Fibroblast of lung (primary cell): Measurements from ENCODE around the gene TENT5C. TPM values are rescaled to one million over a fixed set of nuclear protein-coding genes. Genes with fewer than 3 reads are reported as not detected.
"Not testable (repeated sequence)": the region's sequence is repeated elsewhere in the genome, so short reads cannot be mapped to it uniquely, and the experiment has no call there.

Experiments used
- DNase-seq, 2 donors: peaks; one replicate each; pipeline versions ENCODE4 v3.0.0 to v3.0.0-alpha.2; 2010; ENCODE audit warnings: low read depth in 2 of 2
- H2AFZ ChIP-seq: 2 replicates; pipeline ENCODE4 v1.5.1; 2012; ENCODE audit warnings: low read length, control low read depth, inconsistent platforms
- H3K27ac ChIP-seq: 2 replicates; pipeline ENCODE4 v1.5.1; 2011; ENCODE audit warnings: low read length, control low read depth; ENCODE audit not compliant: insufficient read depth
- H3K27me3 ChIP-seq: 2 replicates; pipeline ENCODE4 v1.5.1; 2011; ENCODE audit warnings: mild to moderate bottlenecking, low read length; ENCODE audit not compliant: control insufficient read depth, insufficient read depth
- H3K36me3 ChIP-seq: 2 replicates; pipeline ENCODE4 v1.5.1; 2011; ENCODE audit warnings: low read length; ENCODE audit not compliant: control insufficient read depth, insufficient read depth
- H3K4me1 ChIP-seq: 2 replicates; pipeline ENCODE4 v1.5.1; 2011; ENCODE audit warnings: low read length; ENCODE audit not compliant: control insufficient read depth, insufficient read depth; ENCODE audit errors: extremely low read depth
- H3K4me2 ChIP-seq: 2 replicates; pipeline ENCODE4 v1.5.1; 2011; ENCODE audit warnings: low read length, control low read depth; ENCODE audit not compliant: insufficient read depth; ENCODE audit errors: extremely low read depth
- H3K4me3 ChIP-seq, 4 experiments: fragments of 200-600 bp in 1 of 4; sonication (generic) in 1 of 4; replicated peaks in 1 of 4; 2 replicates each; pipeline ENCODE4 v1.5.1; 2011 to 2016; ENCODE audit warnings: low read length in 4 of 4, low read depth in 3 of 4, mild to moderate bottlenecking in 3 of 4, control low read depth in 2 of 4, inconsistent platforms in 1 of 4, mixed read lengths in 1 of 4; ENCODE audit not compliant: insufficient read depth in 1 of 4; ENCODE audit errors: control extremely low read depth in 1 of 4
- H3K79me2 ChIP-seq: 2 replicates; pipeline ENCODE4 v1.5.1; 2012; ENCODE audit warnings: mild to moderate bottlenecking, low read length, inconsistent platforms; ENCODE audit not compliant: control insufficient read depth, insufficient read depth
- H3K9ac ChIP-seq: 2 replicates; pipeline ENCODE4 v1.5.1; 2011; ENCODE audit warnings: mild to moderate bottlenecking, low read length, control low read depth; ENCODE audit not compliant: insufficient read depth
- H3K9me3 ChIP-seq: 2 replicates; pipeline ENCODE4 v1.5.1; 2012; ENCODE audit warnings: low read depth, low read length; ENCODE audit not compliant: control insufficient read depth, insufficient read depth
- H4K20me1 ChIP-seq: 2 replicates; pipeline ENCODE4 v1.5.1; 2011; ENCODE audit warnings: low read length; ENCODE audit not compliant: control insufficient read depth, insufficient read depth; ENCODE audit errors: extremely low read depth
- EZH2 ChIP-seq: IDR thresholded peaks from 2 replicates; pipeline ENCODE4 v1.5.1; 2012; ENCODE audit warnings: low read length, control low read depth, mild to moderate bottlenecking; ENCODE audit errors: missing control alignments
- polyA minus RNA-seq: library from RNA; depleted of rRNA, polyadenylated mRNA; stranded (reverse); fragments of >200 nt; gene quantifications from 2 replicates; pipeline ENCODE4 v1.2.3, GENCODE V29; 2011; ENCODE audit warnings: low replicate concordance
- polyA plus RNA-seq, 2 donors: library from polyadenylated mRNA; depleted of rRNA in 1 of 2; stranded (reverse) in 1 of 2; unstranded in 1 of 2; fragments of >200 nt; gene quantifications; 2 replicates each; pipeline ENCODE4 v1.2.1, GENCODE V29; 2011 to 2012; ENCODE audit warnings: missing spikeins in 1 of 2
- total RNA-seq: library from RNA; depleted of rRNA; stranded (reverse); fragments of >200 nt; gene quantifications from 2 replicates; pipeline ENCODE4 v1.2.1, GENCODE V29; 2014
- TF ChIP-seq, protein P1 (sequence below), 2 donors: IDR thresholded peaks in 1 of 2; conservative IDR thresholded peaks in 1 of 2; 1 replicate in 1 of 2; 2 replicates in 1 of 2; pipeline ENCODE4 v1.5.1; 2011 to 2012; ENCODE audit warnings: low read length in 2 of 2, control low read depth in 1 of 2, inconsistent platforms in 1 of 2, low read depth in 1 of 2, mild to moderate bottlenecking in 1 of 2

The TENT5C gene
- 6.2 and 8.1 TPM in 2 replicates for total RNA-seq
- 4.2 and 11.7 TPM in 2 replicates for polyA plus RNA-seq
- 3.1 and 7.6 TPM in 2 replicates for polyA plus RNA-seq (2012)
- 7.0 and 22.6 TPM in 2 replicates for polyA minus RNA-seq

DNA sequence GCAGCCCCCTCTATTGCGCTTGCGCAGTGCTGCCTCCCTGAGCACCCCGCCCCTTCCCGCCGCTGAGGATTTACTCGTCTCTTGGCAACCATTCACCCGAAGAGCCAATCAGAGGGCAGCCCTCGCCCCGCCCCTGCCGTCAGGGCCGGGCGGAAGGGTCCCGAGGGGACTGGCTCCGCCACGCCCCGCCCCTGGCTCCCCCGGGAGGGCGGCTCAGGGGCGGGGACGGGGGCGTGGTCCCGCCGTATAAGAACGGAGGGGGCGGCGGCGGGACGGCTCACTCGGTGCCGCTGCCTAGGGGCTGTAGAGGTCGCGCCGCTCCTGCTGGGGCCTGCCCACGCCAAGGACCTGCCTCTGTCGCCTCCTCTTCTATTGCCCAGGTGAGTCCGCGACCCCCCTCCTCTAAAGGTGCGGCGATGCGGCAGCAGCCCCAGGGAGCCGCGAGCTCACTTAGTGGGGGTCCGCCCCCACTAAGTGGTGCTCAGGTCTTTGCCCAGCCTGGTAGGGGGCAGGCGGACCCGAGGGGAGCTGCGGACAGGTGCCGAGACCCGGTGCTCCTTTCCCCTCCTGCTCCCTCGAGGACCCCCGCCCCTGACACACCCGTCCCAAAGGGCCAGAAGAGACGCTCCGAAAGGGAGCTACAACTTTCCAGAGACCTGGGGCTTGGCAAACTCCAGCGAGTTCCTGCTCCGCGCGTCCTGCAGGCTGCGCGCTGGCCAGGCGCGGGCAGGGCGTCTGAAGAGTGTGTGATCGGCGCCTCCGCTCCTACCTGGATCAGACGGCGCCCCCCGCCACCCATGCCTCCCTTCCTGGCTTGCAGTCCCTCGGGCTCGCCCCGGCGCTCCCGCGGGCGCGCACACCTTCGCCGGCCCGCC is at the start of gene TENT5C:
TENT5C (plus strand) TSS at position 275 of the 875 bp plus-strand sequence. CDS start 16,821 bp downstream, outside the sequence.
- no peaks in the 10 kb centered on the region for H3K79me2 ChIP-seq
- no peaks in the 10 kb centered on the region for H3K27me3 ChIP-seq
- peak within 1 kb of the TSS; percentile 98 for H3K4me2 ChIP-seq
- peak within 1 kb of the TSS; percentile 41 for H3K27ac ChIP-seq
- H3K4me1 ChIP-seq, result peaks cover 3% of the 10 kb centered on the region
- TF ChIP-seq, protein P1, sequence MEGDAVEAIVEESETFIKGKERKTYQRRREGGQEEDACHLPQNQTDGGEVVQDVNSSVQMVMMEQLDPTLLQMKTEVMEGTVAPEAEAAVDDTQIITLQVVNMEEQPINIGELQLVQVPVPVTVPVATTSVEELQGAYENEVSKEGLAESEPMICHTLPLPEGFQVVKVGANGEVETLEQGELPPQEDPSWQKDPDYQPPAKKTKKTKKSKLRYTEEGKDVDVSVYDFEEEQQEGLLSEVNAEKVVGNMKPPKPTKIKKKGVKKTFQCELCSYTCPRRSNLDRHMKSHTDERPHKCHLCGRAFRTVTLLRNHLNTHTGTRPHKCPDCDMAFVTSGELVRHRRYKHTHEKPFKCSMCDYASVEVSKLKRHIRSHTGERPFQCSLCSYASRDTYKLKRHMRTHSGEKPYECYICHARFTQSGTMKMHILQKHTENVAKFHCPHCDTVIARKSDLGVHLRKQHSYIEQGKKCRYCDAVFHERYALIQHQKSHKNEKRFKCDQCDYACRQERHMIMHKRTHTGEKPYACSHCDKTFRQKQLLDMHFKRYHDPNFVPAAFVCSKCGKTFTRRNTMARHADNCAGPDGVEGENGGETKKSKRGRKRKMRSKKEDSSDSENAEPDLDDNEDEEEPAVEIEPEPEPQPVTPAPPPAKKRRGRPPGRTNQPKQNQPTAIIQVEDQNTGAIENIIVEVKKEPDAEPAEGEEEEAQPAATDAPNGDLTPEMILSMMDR (conservative IDR thresholded peaks at IDR 0.05 in 1 of 2, IDR thresholded peaks at IDR 0.05 in 1 of 2; ENCODE audit: low read depth in 1 of 2, low read length in 2 of 2), result no peak
- H3K4me3 ChIP-seq, result peak within 1 kb of the TSS; percentile 84 to 92 (median 90)
- peak within 1 kb of the TSS; percentile 59 for H3K9ac ChIP-seq
- H3K36me3 ChIP-seq, result no peaks in the 10 kb centered on the region
- H3K9me3 ChIP-seq, result no peaks in the 10 kb centered on the region
- no peaks in the 10 kb centered on the region for H4K20me1 ChIP-seq
- peak within 1 kb of the TSS; percentile 73 for H2AFZ ChIP-seq
- DNase-seq, result peak; percentile 93 to 95

DNA sequence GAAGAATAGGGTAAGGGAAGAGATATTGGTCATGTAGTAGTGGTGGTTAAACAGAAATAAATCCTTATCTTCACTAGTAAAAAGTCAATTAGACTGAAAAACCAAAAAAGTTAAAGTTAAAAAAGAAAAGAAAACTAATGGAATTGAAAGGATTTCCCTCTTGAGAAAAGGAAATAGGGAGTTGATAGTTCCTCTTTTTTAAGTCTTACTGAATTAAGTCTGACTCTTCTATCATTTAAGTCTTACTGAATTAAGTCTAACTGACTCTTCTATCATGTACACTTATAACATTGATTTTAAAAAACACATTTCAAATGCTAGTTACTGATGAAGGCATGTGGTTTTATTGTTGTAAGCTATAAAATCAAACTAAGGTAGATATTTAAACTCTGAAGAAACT is 49.5 kb upstream of the TENT5C start:
- H3K27me3 ChIP-seq, result peaks cover 11% of the 10 kb centered on the region
- no peak for DNase-seq
- H3K27ac ChIP-seq, result no peak overlapping the region
- H3K4me1 ChIP-seq, result no peaks in the 10 kb centered on the region
- no peaks in the 10 kb centered on the region for H3K9me3 ChIP-seq
- H3K36me3 ChIP-seq, result no peaks in the 10 kb centered on the region
- no peaks in the 10 kb centered on the region for H3K79me2 ChIP-seq
- no peak for TF ChIP-seq EZH2
- TF ChIP-seq, protein P1 (conservative IDR thresholded peaks at IDR 0.05 in 1 of 2, IDR thresholded peaks at IDR 0.05 in 1 of 2; ENCODE audit: low read depth in 1 of 2, low read length in 2 of 2), result no peak
- no peak overlapping the region for H3K4me2 ChIP-seq
- H3K4me3 ChIP-seq, result no peak overlapping the region
- H3K9ac ChIP-seq, result no peak overlapping the region
- no peak overlapping the region for H2AFZ ChIP-seq
- no peaks in the 10 kb centered on the region for H4K20me1 ChIP-seq

DNA sequence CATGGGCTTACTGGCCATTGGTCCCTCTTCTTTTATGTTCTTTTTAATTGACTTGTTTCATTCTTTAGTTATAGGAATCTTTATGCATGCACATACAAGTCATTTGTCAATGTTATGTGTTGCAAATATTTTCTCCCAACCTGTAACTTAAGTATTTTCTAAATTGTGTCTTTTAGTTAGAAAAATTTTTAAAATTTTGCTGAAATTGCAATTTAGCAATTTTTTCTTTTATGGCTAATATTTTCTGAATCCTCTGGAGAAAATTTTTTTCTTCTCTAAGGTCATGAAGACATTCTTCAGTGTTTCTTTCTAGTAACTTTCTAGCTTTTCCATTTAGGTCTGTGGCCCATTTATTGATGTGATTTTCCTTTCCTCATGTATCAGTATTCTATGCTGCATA is 48.9 kb upstream of the TENT5C start:
- Histone ChIP-seq H3K9me3 (no peaks in the 10 kb centered on the region), H3K4me3 (no peak overlapping the region), H3K27me3 (peaks cover 11% of the 10 kb centered on the region), H3K36me3 (no peaks in the 10 kb centered on the region), H3K9ac (no peak overlapping the region), H3K4me2 (no peak overlapping the region), H4K20me1 (no peaks in the 10 kb centered on the region), H3K27ac (no peak overlapping the region), H3K79me2 (no peaks in the 10 kb centered on the region), H3K4me1 (no peaks in the 10 kb centered on the region), H2AFZ (no peak overlapping the region)
- TF ChIP-seq, protein P1 (conservative IDR thresholded peaks at IDR 0.05 in 1 of 2, IDR thresholded peaks at IDR 0.05 in 1 of 2; ENCODE audit: low read depth in 1 of 2, low read length in 2 of 2), result no peak
- TF ChIP-seq EZH2, result no peak
- DNase-seq, result no peak

DNA sequence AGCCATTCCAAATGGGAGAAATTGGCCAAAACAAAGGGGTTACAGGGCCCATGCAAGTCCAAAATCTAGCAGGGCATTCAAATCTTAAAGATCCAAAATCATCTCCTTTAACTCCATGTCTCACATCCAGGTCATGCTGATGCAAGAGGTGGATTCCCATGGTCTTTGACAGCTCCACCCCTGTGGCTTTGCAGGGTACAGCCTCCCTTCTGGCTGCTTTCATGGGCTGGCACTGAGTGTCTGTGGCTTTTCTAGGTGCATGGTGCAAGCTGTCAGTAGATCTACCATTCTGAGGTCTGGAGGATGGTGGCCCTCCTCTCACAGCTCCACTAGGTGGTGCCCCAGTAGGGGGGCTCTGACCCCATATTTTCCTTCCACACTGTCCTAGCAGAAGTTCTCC is 47.4 kb upstream of the TENT5C start:
- H3K27me3 ChIP-seq, result peaks cover 12% of the 10 kb centered on the region
- not testable (repeated sequence) for H3K4me2 ChIP-seq, H3K27ac ChIP-seq, H3K9me3 ChIP-seq, H3K4me1 ChIP-seq, H3K36me3 ChIP-seq, H2AFZ ChIP-seq, H3K4me3 ChIP-seq, H3K9ac ChIP-seq, H3K79me2 ChIP-seq, DNase-seq, H4K20me1 ChIP-seq
